Measurements from ENCODE around the gene SH3RF2.

SH3RF2 gene

DNA sequence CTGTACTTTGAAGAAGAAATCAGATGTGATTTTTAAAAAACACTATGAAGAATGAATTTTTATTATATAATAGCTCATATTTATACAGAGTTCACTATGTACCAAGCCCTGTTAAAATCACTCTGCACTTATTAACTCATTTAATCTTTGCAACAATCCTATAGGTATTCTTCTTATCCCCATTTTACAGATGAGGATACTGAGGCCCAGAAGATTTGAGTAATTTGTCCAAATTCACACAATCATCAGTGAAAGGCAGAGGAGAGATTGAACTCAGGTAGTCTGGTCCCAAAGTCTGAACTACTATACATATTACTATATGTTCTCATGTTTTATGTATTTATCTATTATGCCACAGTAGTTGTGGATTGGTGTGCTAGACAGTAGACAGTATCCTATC lies 152.9 kb downstream of the SH3RF2 start:
- TF ChIP-seq, protein P1, sequence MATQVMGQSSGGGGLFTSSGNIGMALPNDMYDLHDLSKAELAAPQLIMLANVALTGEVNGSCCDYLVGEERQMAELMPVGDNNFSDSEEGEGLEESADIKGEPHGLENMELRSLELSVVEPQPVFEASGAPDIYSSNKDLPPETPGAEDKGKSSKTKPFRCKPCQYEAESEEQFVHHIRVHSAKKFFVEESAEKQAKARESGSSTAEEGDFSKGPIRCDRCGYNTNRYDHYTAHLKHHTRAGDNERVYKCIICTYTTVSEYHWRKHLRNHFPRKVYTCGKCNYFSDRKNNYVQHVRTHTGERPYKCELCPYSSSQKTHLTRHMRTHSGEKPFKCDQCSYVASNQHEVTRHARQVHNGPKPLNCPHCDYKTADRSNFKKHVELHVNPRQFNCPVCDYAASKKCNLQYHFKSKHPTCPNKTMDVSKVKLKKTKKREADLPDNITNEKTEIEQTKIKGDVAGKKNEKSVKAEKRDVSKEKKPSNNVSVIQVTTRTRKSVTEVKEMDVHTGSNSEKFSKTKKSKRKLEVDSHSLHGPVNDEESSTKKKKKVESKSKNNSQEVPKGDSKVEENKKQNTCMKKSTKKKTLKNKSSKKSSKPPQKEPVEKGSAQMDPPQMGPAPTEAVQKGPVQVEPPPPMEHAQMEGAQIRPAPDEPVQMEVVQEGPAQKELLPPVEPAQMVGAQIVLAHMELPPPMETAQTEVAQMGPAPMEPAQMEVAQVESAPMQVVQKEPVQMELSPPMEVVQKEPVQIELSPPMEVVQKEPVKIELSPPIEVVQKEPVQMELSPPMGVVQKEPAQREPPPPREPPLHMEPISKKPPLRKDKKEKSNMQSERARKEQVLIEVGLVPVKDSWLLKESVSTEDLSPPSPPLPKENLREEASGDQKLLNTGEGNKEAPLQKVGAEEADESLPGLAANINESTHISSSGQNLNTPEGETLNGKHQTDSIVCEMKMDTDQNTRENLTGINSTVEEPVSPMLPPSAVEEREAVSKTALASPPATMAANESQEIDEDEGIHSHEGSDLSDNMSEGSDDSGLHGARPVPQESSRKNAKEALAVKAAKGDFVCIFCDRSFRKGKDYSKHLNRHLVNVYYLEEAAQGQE (IDR thresholded peaks at IDR 0.05; ENCODE audit: insufficient read depth in 1 of 2, low read depth in 2 of 2, low read length in 2 of 2) = no peak
- TF ChIP-seq FOXP2 (optimal IDR thresholded peaks at IDR 0.05; ENCODE audit: borderline replicate concordance, extremely low read depth, extremely low read length, insufficient read depth) (no peak), SIN3A (IDR thresholded peaks at IDR 0.05; ENCODE audit: borderline replicate concordance, insufficient read depth, low read length) (no peak), TAF1 (IDR thresholded peaks at IDR 0.05; ENCODE audit: borderline replicate concordance, insufficient read depth, low read length) (no peak), POLR2AphosphoS5 (IDR thresholded peaks at IDR 0.05; ENCODE audit: low read depth, low read length) (no peak)

DNA sequence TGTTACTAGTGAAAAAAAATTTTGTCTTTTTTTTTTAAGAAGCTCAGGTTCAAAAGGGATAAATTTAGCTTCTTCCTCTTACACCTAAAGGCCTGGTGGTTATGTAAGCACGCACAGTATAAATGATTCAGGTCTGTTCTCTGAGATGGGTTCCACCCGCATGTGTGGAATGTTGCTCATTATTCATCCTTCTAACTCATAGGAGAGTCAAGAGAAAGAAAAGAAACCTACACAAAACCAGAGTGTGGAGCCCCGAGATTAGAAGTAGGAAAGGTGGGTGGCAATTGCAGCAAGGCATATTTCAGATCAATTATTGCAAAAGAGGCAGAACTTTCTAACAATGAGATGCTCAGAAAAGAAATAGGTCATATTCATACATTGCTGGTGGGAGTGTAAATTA lies 155.5 kb downstream of the SH3RF2 start:
- no peak for TF ChIP-seq SIN3A (IDR thresholded peaks at IDR 0.05; ENCODE audit: borderline replicate concordance, insufficient read depth, low read length)
- no peak for TF ChIP-seq POLR2AphosphoS5 (IDR thresholded peaks at IDR 0.05; ENCODE audit: low read depth, low read length)
- no peak for TF ChIP-seq FOXP2 (optimal IDR thresholded peaks at IDR 0.05; ENCODE audit: borderline replicate concordance, extremely low read depth, extremely low read length, insufficient read depth)
- TF ChIP-seq TAF1 (IDR thresholded peaks at IDR 0.05; ENCODE audit: borderline replicate concordance, insufficient read depth, low read length) = no peak
- TF ChIP-seq, protein P1 (IDR thresholded peaks at IDR 0.05; ENCODE audit: insufficient read depth in 1 of 2, low read depth in 2 of 2, low read length in 2 of 2) = no peak

DNA sequence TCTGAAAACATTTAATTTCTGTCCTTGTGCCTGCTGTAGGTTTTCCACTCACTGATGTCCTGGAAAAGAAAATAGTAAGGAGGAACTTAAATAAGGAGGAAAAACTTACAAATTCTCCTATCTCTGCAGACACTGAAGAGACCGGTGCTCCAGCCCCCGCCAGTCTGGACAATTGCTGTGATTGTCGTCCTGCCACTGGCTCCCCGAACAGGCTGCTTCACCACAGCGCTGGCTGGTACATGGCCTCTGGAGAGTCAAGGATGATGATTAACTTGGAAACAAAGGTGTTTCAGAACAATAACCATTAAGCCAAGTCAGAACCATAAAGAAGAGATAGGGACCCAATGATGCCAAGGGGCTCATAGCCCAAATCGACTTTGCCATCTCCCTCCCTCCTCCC lies 161.7 kb downstream of the SH3RF2 start:
- no peak for TF ChIP-seq SIN3A (IDR thresholded peaks at IDR 0.05; ENCODE audit: borderline replicate concordance, insufficient read depth, low read length)
- no peak for TF ChIP-seq POLR2AphosphoS5 (IDR thresholded peaks at IDR 0.05; ENCODE audit: low read depth, low read length)

DNA sequence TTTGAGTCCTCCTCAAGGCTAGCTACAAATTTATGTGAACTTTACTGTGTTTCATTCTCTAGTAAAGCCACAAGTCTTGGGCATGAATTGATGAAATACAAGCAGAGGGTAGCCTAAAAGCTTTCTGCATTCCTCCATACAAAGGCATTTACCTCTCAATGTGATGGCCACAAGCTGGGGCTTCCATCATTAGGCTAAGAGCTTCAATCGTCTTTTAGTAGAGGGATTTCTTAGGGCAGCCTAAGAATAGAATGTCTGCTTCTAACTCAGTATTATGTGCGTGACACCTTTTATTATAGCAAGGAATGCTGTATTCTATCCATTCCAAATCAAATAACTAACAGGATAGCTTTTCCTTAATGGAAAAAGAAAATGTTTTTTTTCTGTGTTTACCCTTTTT lies 165.3 kb downstream of the SH3RF2 start:
- no peak for TF ChIP-seq FOXP2 (optimal IDR thresholded peaks at IDR 0.05; ENCODE audit: borderline replicate concordance, extremely low read depth, extremely low read length, insufficient read depth)
- no peak for TF ChIP-seq TAF1 (IDR thresholded peaks at IDR 0.05; ENCODE audit: borderline replicate concordance, insufficient read depth, low read length)
- TF ChIP-seq POLR2AphosphoS5 (IDR thresholded peaks at IDR 0.05; ENCODE audit: low read depth, low read length) = no peak
- TF ChIP-seq SIN3A (IDR thresholded peaks at IDR 0.05; ENCODE audit: borderline replicate concordance, insufficient read depth, low read length) = no peak
- TF ChIP-seq, protein P1 (IDR thresholded peaks at IDR 0.05; ENCODE audit: insufficient read depth in 1 of 2, low read depth in 2 of 2, low read length in 2 of 2) = no peak

DNA sequence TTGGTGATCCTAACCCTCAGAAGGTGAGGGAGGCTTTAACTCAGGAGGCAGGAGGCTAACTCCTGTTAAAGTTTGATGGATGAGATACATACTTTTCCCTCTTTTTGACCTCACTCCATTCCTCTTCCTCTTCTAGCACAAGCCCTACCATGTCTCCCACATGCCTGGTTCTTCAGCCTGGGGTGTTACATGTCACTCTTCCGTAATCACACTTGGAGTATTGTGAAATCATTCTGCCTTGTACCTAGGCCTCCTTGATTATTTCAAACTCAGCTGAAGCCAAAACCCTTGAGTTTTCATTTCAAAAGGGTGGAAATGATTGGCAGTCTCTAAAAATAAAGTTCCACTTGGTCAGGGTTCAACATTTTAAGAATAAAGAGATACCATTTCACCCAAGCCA lies 167.2 kb downstream of the SH3RF2 start:
- TF ChIP-seq TAF1 (IDR thresholded peaks at IDR 0.05; ENCODE audit: borderline replicate concordance, insufficient read depth, low read length) = no peak
- TF ChIP-seq POLR2AphosphoS5 (IDR thresholded peaks at IDR 0.05; ENCODE audit: low read depth, low read length) = no peak
- no peak for TF ChIP-seq FOXP2 (optimal IDR thresholded peaks at IDR 0.05; ENCODE audit: borderline replicate concordance, extremely low read depth, extremely low read length, insufficient read depth)
- TF ChIP-seq SIN3A (IDR thresholded peaks at IDR 0.05; ENCODE audit: borderline replicate concordance, insufficient read depth, low read length) = no peak
- TF ChIP-seq, protein P1 (IDR thresholded peaks at IDR 0.05; ENCODE audit: insufficient read depth in 1 of 2, low read depth in 2 of 2, low read length in 2 of 2) = no peak
